Astrocyte (in vitro differentiated cells and primary cell): ENCODE measurements around the gene TRHDE. TPM values are rescaled to one million over a fixed set of nuclear protein-coding genes. Genes with fewer than 3 reads are reported as not detected.

Source experiments
- DNase-seq: peaks from one replicate; pipeline ENCODE4 v3.0.0-alpha.2; 2010; ENCODE audit warnings: low read depth
- FAIRE-seq: peaks from 2 replicates; lab custom pipeline; 2011; peaks lifted over from hg19 to GRCh38; lab: Jason Lieb, UNC
- H2AFZ ChIP-seq: 2 replicates; pipeline ENCODE4 v1.6.0; 2012; ENCODE audit warnings: low read depth, low read length, inconsistent platforms
- H3K27ac ChIP-seq: 2 replicates; pipeline ENCODE4 v1.5.1; 2011; ENCODE audit warnings: low read depth, low read length, inconsistent platforms
- H3K27me3 ChIP-seq: 2 replicates; pipeline ENCODE4 v1.6.0; 2011; ENCODE audit warnings: low read length, inconsistent platforms; ENCODE audit not compliant: insufficient read depth
- H3K36me3 ChIP-seq: 2 replicates; pipeline ENCODE4 v1.5.1; 2011; ENCODE audit warnings: low read length, inconsistent platforms; ENCODE audit not compliant: insufficient read depth
- H3K4me1 ChIP-seq: 2 replicates; pipeline ENCODE4 v1.5.1; 2011; ENCODE audit warnings: low read length, inconsistent platforms; ENCODE audit not compliant: insufficient read depth
- H3K4me2 ChIP-seq: 2 replicates; pipeline ENCODE4 v1.6.0; 2012; ENCODE audit warnings: low read length, inconsistent platforms
- H3K4me3 ChIP-seq: 2 replicates; pipeline ENCODE4 v1.5.1; 2011; ENCODE audit warnings: low read depth, mild to moderate bottlenecking, low read length, inconsistent platforms; ENCODE audit not compliant: insufficient read depth
- H3K79me2 ChIP-seq: 2 replicates; pipeline ENCODE4 v1.6.0; 2012; ENCODE audit warnings: mild to moderate bottlenecking, low read length, inconsistent platforms; ENCODE audit not compliant: insufficient read depth
- H3K9ac ChIP-seq: 2 replicates; pipeline ENCODE4 v1.6.0; 2012; ENCODE audit warnings: mild to moderate bottlenecking, low read length, inconsistent platforms
- H3K9me3 ChIP-seq: 2 replicates; pipeline ENCODE4 v1.5.1; 2012; ENCODE audit warnings: low read depth, mild to moderate bottlenecking, low read length, inconsistent platforms; ENCODE audit not compliant: insufficient read depth
- H4K20me1 ChIP-seq: 2 replicates; pipeline ENCODE4 v1.6.0; 2012; ENCODE audit warnings: low read length, inconsistent platforms; ENCODE audit not compliant: insufficient read depth
- H3K27ac Mint-ChIP-seq: one replicate; pipeline ENCODE4 v1.8.0; 2021; ENCODE audit warnings: mild to moderate bottlenecking, mixed read lengths; ENCODE audit not compliant: unreplicated experiment
- H3K27me3 Mint-ChIP-seq: one replicate; pipeline ENCODE4 v1.8.0; 2021; ENCODE audit warnings: low read depth, mixed read lengths; ENCODE audit not compliant: unreplicated experiment
- H3K36me3 Mint-ChIP-seq: one replicate; pipeline ENCODE4 v1.8.0; 2021; ENCODE audit warnings: low read depth, mixed read lengths; ENCODE audit not compliant: unreplicated experiment
- H3K4me1 Mint-ChIP-seq: one replicate; pipeline ENCODE4 v1.8.0; 2021; ENCODE audit warnings: low read depth, mixed read lengths; ENCODE audit not compliant: unreplicated experiment
- H3K4me3 Mint-ChIP-seq: one replicate; pipeline ENCODE4 v1.8.0; 2021; ENCODE audit warnings: mild to moderate bottlenecking, moderate library complexity, mixed read lengths; ENCODE audit not compliant: unreplicated experiment
- H3K9me3 Mint-ChIP-seq: one replicate; pipeline ENCODE4 v1.8.0; 2021; ENCODE audit warnings: mild to moderate bottlenecking, mixed read lengths; ENCODE audit not compliant: unreplicated experiment
- EZH2 ChIP-seq: IDR thresholded peaks from 2 replicates; pipeline ENCODE4 v1.6.1; 2012; ENCODE audit warnings: mild to moderate bottlenecking, low read length, inconsistent platforms; ENCODE audit not compliant: insufficient read depth
- total RNA-seq: library from RNA; stranded (reverse); gene quantifications from 2 replicates; pipeline ENCODE4 v1.2.1, GENCODE V29; 2021
- TF ChIP-seq, protein P1 (sequence below): IDR thresholded peaks from 2 replicates; pipeline ENCODE4 v1.5.1; 2011; ENCODE audit warnings: low read depth, mild to moderate bottlenecking, inconsistent platforms, low read length, moderate library complexity; ENCODE audit not compliant: insufficient read depth

TRHDE gene
- total RNA-seq, 1 donor from 2014 or later, result 1.4 TPM

GRCh38 chr12:72716221-72716620 is 444.1 kb downstream of the TRHDE start:
- TF ChIP-seq EZH2, result no peak
- TF ChIP-seq, protein P1, sequence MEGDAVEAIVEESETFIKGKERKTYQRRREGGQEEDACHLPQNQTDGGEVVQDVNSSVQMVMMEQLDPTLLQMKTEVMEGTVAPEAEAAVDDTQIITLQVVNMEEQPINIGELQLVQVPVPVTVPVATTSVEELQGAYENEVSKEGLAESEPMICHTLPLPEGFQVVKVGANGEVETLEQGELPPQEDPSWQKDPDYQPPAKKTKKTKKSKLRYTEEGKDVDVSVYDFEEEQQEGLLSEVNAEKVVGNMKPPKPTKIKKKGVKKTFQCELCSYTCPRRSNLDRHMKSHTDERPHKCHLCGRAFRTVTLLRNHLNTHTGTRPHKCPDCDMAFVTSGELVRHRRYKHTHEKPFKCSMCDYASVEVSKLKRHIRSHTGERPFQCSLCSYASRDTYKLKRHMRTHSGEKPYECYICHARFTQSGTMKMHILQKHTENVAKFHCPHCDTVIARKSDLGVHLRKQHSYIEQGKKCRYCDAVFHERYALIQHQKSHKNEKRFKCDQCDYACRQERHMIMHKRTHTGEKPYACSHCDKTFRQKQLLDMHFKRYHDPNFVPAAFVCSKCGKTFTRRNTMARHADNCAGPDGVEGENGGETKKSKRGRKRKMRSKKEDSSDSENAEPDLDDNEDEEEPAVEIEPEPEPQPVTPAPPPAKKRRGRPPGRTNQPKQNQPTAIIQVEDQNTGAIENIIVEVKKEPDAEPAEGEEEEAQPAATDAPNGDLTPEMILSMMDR, result no peak
- no peak for FAIRE-seq

GRCh38 chr12:72717036-72717435 is 444.9 kb downstream of the TRHDE start:
- H3K27me3 Mint-ChIP-seq, result peaks cover 3% of the 10 kb centered on the region
- no peaks in the 10 kb centered on the region for H3K4me1 Mint-ChIP-seq
- FAIRE-seq (no peak), DNase-seq (no peak)
- Histone ChIP-seq H3K4me3 (no peak overlapping the region), H4K20me1 (no peaks in the 10 kb centered on the region), H3K4me1 (no peaks in the 10 kb centered on the region), H3K79me2 (no peaks in the 10 kb centered on the region), H3K36me3 (no peaks in the 10 kb centered on the region), H3K27ac (no peak overlapping the region), H3K9me3 (peaks cover 3% of the 10 kb centered on the region), H3K4me2 (no peak overlapping the region), H3K27me3 (no peaks in the 10 kb centered on the region), H3K9ac (no peak overlapping the region), H2AFZ (no peak overlapping the region)
- H3K36me3 Mint-ChIP-seq, result no peaks in the 10 kb centered on the region
- TF ChIP-seq, protein P1, result no peak
- no peak for TF ChIP-seq EZH2
- H3K27ac Mint-ChIP-seq, result no peak overlapping the region
- no peaks in the 10 kb centered on the region for H3K9me3 Mint-ChIP-seq
- no peak overlapping the region for H3K4me3 Mint-ChIP-seq

More at GRCh38 chr12:72716221-72716620, 444.1 kb downstream of the TRHDE start:
- Histone ChIP-seq H3K4me2 (no peak overlapping the region), H3K27me3 (no peaks in the 10 kb centered on the region), H3K79me2 (no peaks in the 10 kb centered on the region), H3K27ac (no peak overlapping the region), H3K36me3 (no peaks in the 10 kb centered on the region), H3K4me3 (no peak overlapping the region), H3K4me1 (no peaks in the 10 kb centered on the region), H3K9ac (no peak overlapping the region), H4K20me1 (no peaks in the 10 kb centered on the region), H3K9me3 (peaks cover 3% of the 10 kb centered on the region), H2AFZ (no peak overlapping the region)
- DNase-seq, result no peak
- Mint-ChIP-seq H3K4me1 (no peaks in the 10 kb centered on the region), H3K4me3 (no peak overlapping the region), H3K9me3 (no peaks in the 10 kb centered on the region), H3K36me3 (no peaks in the 10 kb centered on the region), H3K27me3 (peaks cover 3% of the 10 kb centered on the region), H3K27ac (no peak overlapping the region)
